K562 (cell line): Measurements from ENCODE around the gene TRPM2. TPM values are rescaled to one million over a fixed set of nuclear protein-coding genes. Genes with fewer than 3 reads are reported as not detected.

Experiments
- ATAC-seq: fragments of 200-7000 bp; cut with Tn5 transposase; 3 replicates; pipeline ENCODE4 v1.9.1; 2020; ENCODE audit warnings: moderate library complexity
- BruUV-seq: library from RNA; stranded (reverse); fragments of 400-500 nt; replicated peaks from 2 replicates; lab custom pipeline; 2021; lab: Mats Ljungman, UMichigan
- CTCF ChIA-PET: fragments of 300-600 bp; formaldehyde crosslinking; extraction: SDS; loops from one replicate; lab custom pipeline; 2021; ENCODE audit warnings: low intra/inter-chr PET ratio; lab: Yijun Ruan, JAX
- POLR2A ChIA-PET: fragments of 300-600, 350-650 bp; sonication (Branson Sonifier 250); formaldehyde crosslinking; extraction: SDS; loops from one replicate; lab custom pipeline; 2021; ENCODE audit warnings: antibody characterized with exemption, inconsistent platforms; lab: Yijun Ruan, JAX
- DNase-seq, 4 experiments: peaks; one replicate each; pipeline versions ENCODE4 v3.0.0 to v3.0.0-alpha.2; 2011 to 2018; ENCODE audit warnings: low spot score in 3 of 4, mixed read lengths in 3 of 4; ENCODE audit errors: extremely low read depth in 1 of 4
- FAIRE-seq: peaks from 2 replicates; lab custom pipeline; 2011; peaks lifted over from hg19 to GRCh38; lab: Jason Lieb, UNC
- H2AFZ ChIP-seq: 2 replicates; pipeline ENCODE4 v1.6.0; 2011; ENCODE audit warnings: low read depth, low read length, control low read depth, inconsistent platforms
- H3K27ac ChIP-seq: fragments of 200-600 bp; 3 replicates; pipeline ENCODE4 v1.8.0; 2011; ENCODE audit warnings: low read depth, mild to moderate bottlenecking, control low read depth, inconsistent platforms, low read length, moderate library complexity, mixed read lengths; ENCODE audit errors: extremely low read depth
- H3K27me3 ChIP-seq, 2 experiments: fragments of 300-600 bp in 1 of 2; 2 replicates in 1 of 2; 3 replicates in 1 of 2; pipeline versions ENCODE4 v1.6.0 to v1.8.0; 2011; ENCODE audit warnings: inconsistent platforms in 2 of 2, low read length in 2 of 2, mild to moderate bottlenecking in 1 of 2, mixed read lengths in 1 of 2, moderate library complexity in 1 of 2; ENCODE audit not compliant: control insufficient read depth in 2 of 2, insufficient read depth in 2 of 2
- H3K36me3 ChIP-seq: fragments of 300-600 bp; 3 replicates; pipeline ENCODE4 v1.8.0; 2011; ENCODE audit warnings: mild to moderate bottlenecking, low read length, inconsistent platforms; ENCODE audit not compliant: control insufficient read depth, insufficient read depth
- H3K4me1 ChIP-seq, 2 experiments: fragments of 200-600 bp in 1 of 2; replicated peaks in 1 of 2; 2 replicates in 1 of 2; 3 replicates in 1 of 2; pipeline versions ENCODE4 v1.5.1 to v1.8.0; 2011; ENCODE audit warnings: inconsistent platforms in 2 of 2, low read length in 2 of 2, mild to moderate bottlenecking in 1 of 2, mixed read lengths in 1 of 2, moderate library complexity in 1 of 2; ENCODE audit not compliant: control insufficient read depth in 2 of 2, insufficient read depth in 2 of 2
- H3K4me2 ChIP-seq: 2 replicates; pipeline ENCODE4 v1.6.1; 2011; ENCODE audit warnings: low read length, control low read depth, inconsistent platforms, mixed read lengths; ENCODE audit not compliant: insufficient read depth
- H3K4me3 ChIP-seq: fragments of 200-600 bp; sonication (generic), shearing (Covaris generic); 2 replicates; pipeline ENCODE4 v1.5.1; 2016; ENCODE audit warnings: control low read depth, inconsistent platforms
- H3K79me2 ChIP-seq: fragments of 200-600 bp; 3 replicates; pipeline ENCODE4 v1.8.0; 2011; ENCODE audit warnings: low read length, inconsistent platforms; ENCODE audit not compliant: control insufficient read depth, insufficient read depth
- H3K9ac ChIP-seq, 2 experiments: 2 replicates each; pipeline versions ENCODE4 v1.6.0 to v1.6.1; 2011; ENCODE audit warnings: low read depth in 2 of 2, low read length in 2 of 2, control low read depth in 1 of 2, inconsistent platforms in 1 of 2, mild to moderate bottlenecking in 1 of 2, mixed read lengths in 1 of 2; ENCODE audit not compliant: insufficient read depth in 1 of 2
- H3K9me1 ChIP-seq: one replicate; pipeline ENCODE4 v1.6.0; 2011; ENCODE audit warnings: inconsistent platforms, mild to moderate bottlenecking, low read length, moderate library complexity; ENCODE audit not compliant: control insufficient read depth, insufficient read depth
- H3K9me3 ChIP-seq: replicated peaks from 2 replicates; pipeline ENCODE4 v1.5.1; 2011; ENCODE audit warnings: low read depth, low read length, inconsistent platforms; ENCODE audit not compliant: control insufficient read depth, insufficient read depth
- H4K20me1 ChIP-seq: replicated peaks from 2 replicates; pipeline ENCODE4 v1.6.1; 2011; ENCODE audit warnings: low read length, inconsistent platforms, mixed read lengths; ENCODE audit not compliant: control insufficient read depth, insufficient read depth
- BHLHE40 ChIP-seq: IDR thresholded peaks from 2 replicates; pipeline ENCODE4 v1.6.1; 2011; ENCODE audit warnings: low read length, improper control_type of control experiment
- FOXK1 ChIP-seq: sonication (generic); formaldehyde crosslinking; IDR thresholded peaks from 2 replicates; pipeline ENCODE4 v1.8.0; 2022; ENCODE audit warnings: missing genetic modification reagents, mild to moderate bottlenecking, borderline replicate concordance
- FUS ChIP-seq: fragments of 200-400 bp; formaldehyde crosslinking; optimal IDR thresholded peaks from 2 replicates; pipeline ENCODE3; 2017; ENCODE audit warnings: low read depth, low read length
- JUN ChIP-seq, 2 experiments: sonication (generic) in 1 of 2; formaldehyde crosslinking in 1 of 2; IDR thresholded peaks; 2 replicates each; pipeline versions ENCODE4 v1.6.1 to v1.8.0; 2012 to 2022; ENCODE audit warnings: borderline replicate concordance in 2 of 2, mild to moderate bottlenecking in 2 of 2, improper control_type of control experiment in 1 of 2, low read depth in 1 of 2, low read length in 1 of 2, missing genetic modification reagents in 1 of 2
- KDM4B ChIP-seq, 2 experiments: fragments of 450-650 bp in 1 of 2; sonication (generic) in 1 of 2; IDR thresholded peaks; 2 replicates each; pipeline ENCODE4 v1.6.1; 2016 to 2017; ENCODE audit warnings: borderline replicate concordance in 2 of 2, antibody characterized with exemption in 1 of 2, low read depth in 1 of 2, mild to moderate bottlenecking in 1 of 2
- KDM5B ChIP-seq: fragments of 200-600 bp; sonication (generic); IDR thresholded peaks from 2 replicates; pipeline ENCODE4 v1.6.1; 2012; ENCODE audit warnings: low read depth, mild to moderate bottlenecking, moderate library complexity, low read length, control low read depth, inconsistent platforms; ENCODE audit not compliant: insufficient replicate concordance
- MECOM ChIP-seq: fragments of 250-450 bp; sonication (Bioruptor Pico); IDR thresholded peaks from 2 replicates; pipeline ENCODE4 v1.8.0; 2022; ENCODE audit warnings: inconsistent platforms
- MEIS2 ChIP-seq: fragments of 450-650 bp; IDR thresholded peaks from 2 replicates; pipeline ENCODE4 v1.6.1; 2014; ENCODE audit warnings: mild to moderate bottlenecking; ENCODE audit not compliant: partially characterized antibody
- NFIC ChIP-seq: fragments of 450-650 bp; IDR thresholded peaks from 2 replicates; pipeline ENCODE4 v1.6.1; 2017; ENCODE audit warnings: mild to moderate bottlenecking, inconsistent platforms
- RNF2 ChIP-seq: sonication (generic); IDR thresholded peaks from 2 replicates; pipeline ENCODE4 v1.6.1; 2016
- SPI1 ChIP-seq: IDR thresholded peaks from 2 replicates; pipeline ENCODE4 v1.6.1; 2011; ENCODE audit warnings: low read depth, low read length, control low read depth, borderline replicate concordance
- THRAP3 ChIP-seq: fragments of 450-650 bp; IDR thresholded peaks from 2 replicates; pipeline ENCODE4 v1.6.1; 2016; ENCODE audit warnings: mild to moderate bottlenecking, inconsistent platforms, borderline replicate concordance
- ZNF316 ChIP-seq: fragments of 450-650 bp; IDR thresholded peaks from 2 replicates; pipeline ENCODE4 v1.6.1; 2016
- ZSCAN29 ChIP-seq: fragments of 450-650 bp; IDR thresholded peaks from 2 replicates; pipeline ENCODE4 v1.6.1; 2017
- WGBS: fragments of 100-300 bp; shearing (Covaris generic); methylation state at CpG from one replicate; pipeline ENCODE4 v1.1.6; 2016; ENCODE audit warnings: low coverage, mixed read lengths; ENCODE audit not compliant: insufficient coverage; ENCODE audit errors: missing lambda C conversion rate; 5-methylcytosine and 5-hydroxymethylcytosine counted together
- in situ Hi-C: fragments of 300-500 bp; cut with MboI; formaldehyde crosslinking; loops from 4 replicates; pipeline ENCODE4 v1.15.0; 2018; ENCODE audit warnings: inconsistent platforms, mixed read lengths
- intact Hi-C: fragments of 100-400 bp; cut with micrococcal nuclease; formaldehyde crosslinking; loops from 2 replicates; pipeline ENCODE4 v1.14.2; 2022
- polyA plus RNA-seq, 8 experiments: library from polyadenylated mRNA; depleted of rRNA in 4 of 8; stranded (reverse) in 5 of 8; unstranded in 3 of 8; fragments of >200 nt; fragmentation: Nextera tagmentation in 2 of 8; fragmentation: Illumina TruSeq in 1 of 8; extraction: Ambion mirVana in 2 of 8; extraction: Trizol in 1 of 8; gene quantifications; 2 replicates each; pipeline versions ENCODE4 v1.2.1 to v1.2.3, GENCODE V29; 2011 to 2014; ENCODE audit warnings: inconsistent platforms in 1 of 8, missing spikeins in 1 of 8
- total RNA-seq, 7 experiments: library from RNA; depleted of rRNA in 6 of 7; stranded (reverse); fragments of >200 nt in 6 of 7; fragmentation: Illumina TruSeq in 2 of 7; extraction: Trizol in 2 of 7; gene quantifications; 2 replicates each; pipeline versions ENCODE4 v1.2.1 to v1.2.3, GENCODE V29; 2011 to 2021; ENCODE audit warnings: low replicate concordance in 1 of 7
- TF ChIP-seq, protein P1 (sequence below): sonication (generic); formaldehyde crosslinking; IDR thresholded peaks from 2 replicates; pipeline ENCODE4 v1.5.0; 2020; ENCODE audit warnings: missing genetic modification reagents
- TF ChIP-seq, protein P2 (sequence below): sonication (generic); formaldehyde crosslinking; IDR thresholded peaks from 2 replicates; pipeline ENCODE4 v1.8.1; 2023; ENCODE audit warnings: mild to moderate bottlenecking, missing genetic modification reagents
- TF ChIP-seq, protein P3 (sequence below): fragments of 250-450 bp; sonication (Bioruptor Pico); IDR thresholded peaks from 2 replicates; pipeline ENCODE4 v1.4.0; 2020; ENCODE audit warnings: mild to moderate bottlenecking, moderate library complexity, borderline replicate concordance

The TRPM2 gene
- total and polyA plus RNA-seq, 9 of the 15 experiments (the other 6 are each of a cell fraction or from before 2014, with no cell fraction given): 0.33 to 2.1 (median 0.98) TPM; not detected in 2

DNA sequence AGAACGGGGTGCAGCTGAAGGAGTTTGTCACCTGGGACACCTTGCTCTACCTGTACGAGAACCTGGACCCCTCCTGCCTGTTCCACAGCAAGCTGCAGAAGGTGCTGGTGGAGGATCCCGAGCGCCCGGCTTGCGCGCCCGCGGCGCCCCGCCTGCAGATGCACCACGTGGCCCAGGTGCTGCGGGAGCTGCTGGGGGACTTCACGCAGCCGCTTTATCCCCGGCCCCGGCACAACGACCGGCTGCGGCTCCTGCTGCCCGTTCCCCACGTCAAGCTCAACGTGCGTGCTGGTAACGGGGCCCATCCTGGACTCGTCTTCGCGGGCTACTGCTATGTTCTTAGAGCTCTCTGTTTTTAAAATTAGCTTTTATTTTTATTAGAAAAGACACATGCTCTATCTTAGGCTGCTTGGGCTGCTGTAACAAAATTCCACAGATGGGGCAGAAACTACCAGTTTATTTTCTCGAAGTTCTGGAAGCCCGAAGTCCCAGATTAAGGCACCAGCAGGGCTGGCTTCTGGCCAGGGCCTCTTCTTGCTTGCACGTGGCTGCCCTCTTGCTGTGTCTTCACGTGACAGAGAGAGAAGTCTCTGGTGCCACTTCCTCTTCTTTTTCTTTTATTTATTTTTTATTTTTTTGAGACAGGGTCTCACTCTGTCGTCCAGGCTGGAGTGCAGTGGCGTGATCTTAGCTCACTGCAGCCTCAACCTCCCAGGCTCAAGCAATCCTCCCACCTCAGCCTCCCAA, 38.1 kb downstream of the TRPM2 start:
- Histone ChIP-seq H3K79me2 (no peaks in the 10 kb centered on the region), H3K36me3 (no peaks in the 10 kb centered on the region), H3K4me3 (no peak overlapping the region), H4K20me1 (no peaks in the 10 kb centered on the region; the same call in 1 of the 2 replicates), H3K4me1 (peaks cover 0 to 5% of the 10 kb centered on the region in 2 experiments; a peak in 1 of 5 replicates), H2AFZ (no peak overlapping the region), H3K9me3 (no peaks in the 10 kb centered on the region), H3K27me3 (peaks cover 0 to 30% of the 10 kb centered on the region in 2 experiments; a peak in 2 of 5 replicates), H3K9ac (peak overlapping the region in 1 of 2 experiments; percentile 61; a peak in 1 of 4 replicates), H3K4me2 (no peak overlapping the region), H3K27ac (no peak overlapping the region), H3K9me1 (no peaks in the 10 kb centered on the region)
- no peak for FAIRE-seq
- BruUV-seq: no TSS peak
- in situ Hi-C loops: no loop called here
- ChIA-PET CTCF (no interaction called here), POLR2A (interaction anchor here (1.9 kb wide), 1 partner anchor 11 kb away, joined by 4 read pairs; no protein-coding TSS in a partner anchor)
- no peak for DNase-seq
- 1% methylated on average over 34 of the region's 34 CpGs for WGBS
- intact Hi-C loops: no loop called here
- ATAC-seq: no peak
- TF ChIP-seq BHLHE40: peak; percentile 70
- TF ChIP-seq FOXK1 (CRISPR knock-in tag): no peak
- TF ChIP-seq, protein P1, sequence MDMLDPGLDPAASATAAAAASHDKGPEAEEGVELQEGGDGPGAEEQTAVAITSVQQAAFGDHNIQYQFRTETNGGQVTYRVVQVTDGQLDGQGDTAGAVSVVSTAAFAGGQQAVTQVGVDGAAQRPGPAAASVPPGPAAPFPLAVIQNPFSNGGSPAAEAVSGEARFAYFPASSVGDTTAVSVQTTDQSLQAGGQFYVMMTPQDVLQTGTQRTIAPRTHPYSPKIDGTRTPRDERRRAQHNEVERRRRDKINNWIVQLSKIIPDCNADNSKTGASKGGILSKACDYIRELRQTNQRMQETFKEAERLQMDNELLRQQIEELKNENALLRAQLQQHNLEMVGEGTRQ (CRISPR knock-in tag): no peak
- TF ChIP-seq, protein P2, sequence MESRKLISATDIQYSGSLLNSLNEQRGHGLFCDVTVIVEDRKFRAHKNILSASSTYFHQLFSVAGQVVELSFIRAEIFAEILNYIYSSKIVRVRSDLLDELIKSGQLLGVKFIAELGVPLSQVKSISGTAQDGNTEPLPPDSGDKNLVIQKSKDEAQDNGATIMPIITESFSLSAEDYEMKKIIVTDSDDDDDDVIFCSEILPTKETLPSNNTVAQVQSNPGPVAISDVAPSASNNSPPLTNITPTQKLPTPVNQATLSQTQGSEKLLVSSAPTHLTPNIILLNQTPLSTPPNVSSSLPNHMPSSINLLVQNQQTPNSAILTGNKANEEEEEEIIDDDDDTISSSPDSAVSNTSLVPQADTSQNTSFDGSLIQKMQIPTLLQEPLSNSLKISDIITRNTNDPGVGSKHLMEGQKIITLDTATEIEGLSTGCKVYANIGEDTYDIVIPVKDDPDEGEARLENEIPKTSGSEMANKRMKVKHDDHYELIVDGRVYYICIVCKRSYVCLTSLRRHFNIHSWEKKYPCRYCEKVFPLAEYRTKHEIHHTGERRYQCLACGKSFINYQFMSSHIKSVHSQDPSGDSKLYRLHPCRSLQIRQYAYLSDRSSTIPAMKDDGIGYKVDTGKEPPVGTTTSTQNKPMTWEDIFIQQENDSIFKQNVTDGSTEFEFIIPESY (CRISPR knock-in tag): no peak
- TF ChIP-seq, protein P3, sequence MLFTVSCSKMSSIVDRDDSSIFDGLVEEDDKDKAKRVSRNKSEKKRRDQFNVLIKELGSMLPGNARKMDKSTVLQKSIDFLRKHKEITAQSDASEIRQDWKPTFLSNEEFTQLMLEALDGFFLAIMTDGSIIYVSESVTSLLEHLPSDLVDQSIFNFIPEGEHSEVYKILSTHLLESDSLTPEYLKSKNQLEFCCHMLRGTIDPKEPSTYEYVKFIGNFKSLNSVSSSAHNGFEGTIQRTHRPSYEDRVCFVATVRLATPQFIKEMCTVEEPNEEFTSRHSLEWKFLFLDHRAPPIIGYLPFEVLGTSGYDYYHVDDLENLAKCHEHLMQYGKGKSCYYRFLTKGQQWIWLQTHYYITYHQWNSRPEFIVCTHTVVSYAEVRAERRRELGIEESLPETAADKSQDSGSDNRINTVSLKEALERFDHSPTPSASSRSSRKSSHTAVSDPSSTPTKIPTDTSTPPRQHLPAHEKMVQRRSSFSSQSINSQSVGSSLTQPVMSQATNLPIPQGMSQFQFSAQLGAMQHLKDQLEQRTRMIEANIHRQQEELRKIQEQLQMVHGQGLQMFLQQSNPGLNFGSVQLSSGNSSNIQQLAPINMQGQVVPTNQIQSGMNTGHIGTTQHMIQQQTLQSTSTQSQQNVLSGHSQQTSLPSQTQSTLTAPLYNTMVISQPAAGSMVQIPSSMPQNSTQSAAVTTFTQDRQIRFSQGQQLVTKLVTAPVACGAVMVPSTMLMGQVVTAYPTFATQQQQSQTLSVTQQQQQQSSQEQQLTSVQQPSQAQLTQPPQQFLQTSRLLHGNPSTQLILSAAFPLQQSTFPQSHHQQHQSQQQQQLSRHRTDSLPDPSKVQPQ (CRISPR knock-in tag): no peak
- no peak for TF ChIP-seq KDM5B
- TF ChIP-seq ZNF316: no peak
- TF ChIP-seq THRAP3: no peak
- TF ChIP-seq JUN (IDR thresholded peaks at IDR 0.05; ENCODE audit: borderline replicate concordance, low read depth, low read length): no peak
- TF ChIP-seq JUN (CRISPR knock-in tag; IDR thresholded peaks at IDR 0.05; ENCODE audit: borderline replicate concordance): no peak
- no peak for TF ChIP-seq FUS
- TF ChIP-seq NFIC: peak; percentile 63
- TF ChIP-seq ZSCAN29: no peak
- TF ChIP-seq MEIS2: no peak
- TF ChIP-seq KDM4B (IDR thresholded peaks at IDR 0.05; ENCODE audit: borderline replicate concordance in 2 of 2, low read depth in 1 of 2): no peak
- peak; percentile 62; the same call in 1 of the 2 replicates for TF ChIP-seq SPI1
- no peak for TF ChIP-seq RNF2
- no peak for TF ChIP-seq MECOM (CRISPR knock-in tag)
